ENCODE data around the gene AKR1C1. TPM values are rescaled to one million over a fixed set of nuclear protein-coding genes. Genes with fewer than 3 reads are reported as not detected.
"Not testable (repeated sequence)": the region's sequence is repeated elsewhere in the genome, so short reads cannot be mapped to it uniquely, and the experiment has no call there.

AKR1C1 gene
- total and polyA plus RNA-seq, 4 donors: 7.9 to 55.1 (median 45.2) TPM

DNA sequence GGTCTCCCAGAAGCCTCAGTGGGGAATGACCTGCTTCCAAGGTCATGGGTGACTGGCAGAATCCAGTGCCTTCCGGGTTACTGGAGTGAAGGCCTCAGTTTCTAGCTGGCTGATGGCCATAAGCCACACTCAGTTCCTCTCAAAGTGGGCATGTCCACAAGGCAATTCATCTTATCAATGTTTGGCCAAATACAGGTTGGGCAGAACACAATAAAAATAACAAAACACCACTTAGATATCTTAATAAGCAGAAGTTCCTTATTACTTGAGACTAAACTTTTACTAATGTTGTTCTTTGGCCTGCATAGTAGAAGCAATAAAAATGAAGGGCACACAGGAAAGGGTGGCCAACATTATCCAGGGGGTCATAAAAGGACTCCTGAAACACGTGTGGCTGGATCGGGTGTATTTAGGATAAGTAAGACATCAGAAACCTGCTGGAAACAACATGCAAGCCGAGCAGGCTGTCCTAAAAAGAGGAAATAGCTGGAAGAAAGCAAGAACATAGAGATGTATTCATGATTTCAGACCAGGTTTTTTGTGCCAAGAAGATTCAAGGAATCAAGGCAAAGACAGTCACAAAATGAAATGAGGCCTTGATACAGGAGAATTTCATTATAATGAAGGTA is 60.1 kb downstream of the AKR1C1 start:
- peaks cover 0 to 4% (median 0%) of the 10 kb centered on the region in 5 donors for H3K4me1 ChIP-seq (ENCODE audit: control insufficient read depth in 5 of 5, insufficient read depth in 5 of 5, low read length in 5 of 5)
- no peak for DNase-seq
- ATAC-seq (ENCODE audit: insufficient read depth, low FRiP score): no peak
- H3K4me3 ChIP-seq: no peak overlapping the region
- no peak overlapping the region for H3K27ac ChIP-seq (ENCODE audit: low read depth in 1 of 2, low read length in 1 of 2)
- WGBS, 2 donors: 36 to 56% methylated on average over 4 of the region's 4 CpGs
- peaks cover 0 to 2% (median 0%) of the 10 kb centered on the region in 4 donors for H3K9me3 ChIP-seq (ENCODE audit: control insufficient read depth in 4 of 4, insufficient read depth in 3 of 4, low read length in 3 of 4)
- H3K36me3 ChIP-seq (ENCODE audit: control insufficient read depth in 4 of 4, insufficient read depth in 4 of 4, low read length in 4 of 4): no peaks in the 10 kb centered on the region
- H3K9ac ChIP-seq (ENCODE audit: insufficient read depth in 1 of 2, low read length in 2 of 2): no peak overlapping the region
- TF ChIP-seq, protein P1, sequence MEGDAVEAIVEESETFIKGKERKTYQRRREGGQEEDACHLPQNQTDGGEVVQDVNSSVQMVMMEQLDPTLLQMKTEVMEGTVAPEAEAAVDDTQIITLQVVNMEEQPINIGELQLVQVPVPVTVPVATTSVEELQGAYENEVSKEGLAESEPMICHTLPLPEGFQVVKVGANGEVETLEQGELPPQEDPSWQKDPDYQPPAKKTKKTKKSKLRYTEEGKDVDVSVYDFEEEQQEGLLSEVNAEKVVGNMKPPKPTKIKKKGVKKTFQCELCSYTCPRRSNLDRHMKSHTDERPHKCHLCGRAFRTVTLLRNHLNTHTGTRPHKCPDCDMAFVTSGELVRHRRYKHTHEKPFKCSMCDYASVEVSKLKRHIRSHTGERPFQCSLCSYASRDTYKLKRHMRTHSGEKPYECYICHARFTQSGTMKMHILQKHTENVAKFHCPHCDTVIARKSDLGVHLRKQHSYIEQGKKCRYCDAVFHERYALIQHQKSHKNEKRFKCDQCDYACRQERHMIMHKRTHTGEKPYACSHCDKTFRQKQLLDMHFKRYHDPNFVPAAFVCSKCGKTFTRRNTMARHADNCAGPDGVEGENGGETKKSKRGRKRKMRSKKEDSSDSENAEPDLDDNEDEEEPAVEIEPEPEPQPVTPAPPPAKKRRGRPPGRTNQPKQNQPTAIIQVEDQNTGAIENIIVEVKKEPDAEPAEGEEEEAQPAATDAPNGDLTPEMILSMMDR (IDR thresholded peaks at IDR 0.05; ENCODE audit: control extremely low read depth, extremely low read depth): no peak
- no peaks in the 10 kb centered on the region for H3K27me3 ChIP-seq (ENCODE audit: control insufficient read depth in 3 of 3, insufficient read depth in 3 of 3, low read length in 2 of 3)

DNA sequence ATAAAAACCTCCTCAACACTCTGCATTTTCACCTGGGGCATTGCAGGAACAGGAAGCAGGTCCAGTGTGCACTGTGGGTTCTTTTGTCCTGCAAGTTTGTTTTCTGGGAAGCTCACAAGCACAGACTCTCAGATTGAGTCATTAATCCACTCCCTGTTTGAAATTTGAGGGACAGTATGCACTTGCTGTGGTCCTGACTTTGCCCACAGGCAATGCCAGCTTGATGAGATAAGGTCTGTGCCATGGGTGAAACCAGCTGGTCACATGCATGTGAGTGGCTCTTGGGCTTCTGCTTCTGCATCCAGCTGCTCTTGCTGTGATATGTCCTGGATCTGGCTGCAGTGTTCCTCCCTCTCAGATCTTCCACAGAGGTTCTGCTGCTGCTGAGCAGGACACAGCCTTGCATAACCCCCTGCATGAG is 62.3 kb downstream of the AKR1C1 start:
- peak; percentile 69 for ATAC-seq (ENCODE audit: insufficient read depth, low FRiP score)
- H3K36me3 ChIP-seq (ENCODE audit: control insufficient read depth in 4 of 4, insufficient read depth in 4 of 4, low read length in 4 of 4); DNase-seq; H3K27ac ChIP-seq (ENCODE audit: low read depth in 1 of 2, low read length in 1 of 2); H3K27me3 ChIP-seq (ENCODE audit: control insufficient read depth in 3 of 3, insufficient read depth in 3 of 3, low read length in 2 of 3); H3K4me1 ChIP-seq (ENCODE audit: control insufficient read depth in 5 of 5, insufficient read depth in 5 of 5, low read length in 5 of 5); H3K4me3 ChIP-seq; H3K9ac ChIP-seq (ENCODE audit: insufficient read depth in 1 of 2, low read length in 2 of 2); H3K9me3 ChIP-seq (ENCODE audit: control insufficient read depth in 4 of 4, insufficient read depth in 3 of 4, low read length in 3 of 4): not testable (repeated sequence)

DNA sequence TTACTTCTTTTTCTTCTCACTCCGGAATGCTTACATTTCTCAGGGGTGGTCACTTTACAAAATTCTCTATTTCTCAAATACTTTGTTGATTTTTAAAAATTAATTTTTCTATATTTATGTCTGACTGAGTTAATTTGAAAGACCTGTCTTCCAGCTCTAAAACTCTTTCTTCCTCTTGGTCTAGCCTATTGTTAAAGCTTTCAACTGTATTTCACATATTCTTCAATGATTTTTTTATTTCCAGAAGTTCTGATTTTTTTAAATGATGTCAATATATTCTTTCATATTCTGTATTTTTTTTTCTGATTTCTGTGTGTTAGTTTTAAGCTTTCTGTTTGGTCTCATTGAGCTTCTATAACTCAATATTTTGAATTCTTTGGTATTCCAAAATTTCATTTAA is 67.8 kb downstream of the AKR1C1 start:
- ATAC-seq (ENCODE audit: insufficient read depth, low FRiP score): no peak
- Histone ChIP-seq H3K27ac (ENCODE audit: low read depth in 1 of 2, low read length in 1 of 2) (no peak overlapping the region), H3K36me3 (ENCODE audit: control insufficient read depth in 4 of 4, insufficient read depth in 4 of 4, low read length in 4 of 4) (no peaks in the 10 kb centered on the region), H3K4me1 (ENCODE audit: control insufficient read depth in 5 of 5, insufficient read depth in 5 of 5, low read length in 5 of 5) (no peaks in the 10 kb centered on the region), H3K9ac (ENCODE audit: insufficient read depth in 1 of 2, low read length in 2 of 2) (no peak overlapping the region), H3K27me3 (ENCODE audit: control insufficient read depth in 3 of 3, insufficient read depth in 3 of 3, low read length in 2 of 3) (no peaks in the 10 kb centered on the region), H3K4me3 (no peak overlapping the region), H3K9me3 (ENCODE audit: control insufficient read depth in 4 of 4, insufficient read depth in 3 of 4, low read length in 3 of 4) (peaks cover 0 to 10% (median 8%) of the 10 kb centered on the region in 4 donors)
- DNase-seq: no peak
- WGBS, 2 donors: 99 to 100% methylated on average over 1 of the region's 1 CpG
- TF ChIP-seq, protein P1 (IDR thresholded peaks at IDR 0.05; ENCODE audit: control extremely low read depth, extremely low read depth): no peak

DNA sequence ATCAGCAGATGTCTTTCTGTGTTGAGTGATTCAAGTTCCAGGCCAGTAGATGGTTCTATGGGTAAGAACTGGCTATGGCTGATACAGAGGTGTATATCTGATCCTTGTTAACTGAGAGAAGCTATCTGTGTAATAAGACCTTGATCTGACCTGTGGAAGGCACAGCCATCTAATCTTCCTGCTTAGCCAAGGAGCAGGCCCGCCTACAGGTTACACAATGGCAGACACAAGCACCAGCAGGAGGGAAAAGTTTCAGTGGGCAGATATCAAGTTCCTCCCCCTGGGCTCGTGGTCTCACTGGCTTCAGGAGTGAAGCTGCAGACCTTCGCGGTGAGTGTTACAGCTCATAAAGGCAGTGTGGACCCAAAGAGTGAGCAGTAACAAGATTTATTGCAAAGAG is 68.4 kb downstream of the AKR1C1 start:
- WGBS, 2 donors: 77 to 90% methylated on average over 4 of the region's 4 CpGs
- DNase-seq; H3K27ac ChIP-seq (ENCODE audit: low read depth in 1 of 2, low read length in 1 of 2); H3K9ac ChIP-seq (ENCODE audit: insufficient read depth in 1 of 2, low read length in 2 of 2); H3K4me1 ChIP-seq (ENCODE audit: control insufficient read depth in 5 of 5, insufficient read depth in 5 of 5, low read length in 5 of 5); H3K27me3 ChIP-seq (ENCODE audit: control insufficient read depth in 3 of 3, insufficient read depth in 3 of 3, low read length in 2 of 3); H3K4me3 ChIP-seq; ATAC-seq (ENCODE audit: insufficient read depth, low FRiP score); H3K9me3 ChIP-seq (ENCODE audit: control insufficient read depth in 4 of 4, insufficient read depth in 3 of 4, low read length in 3 of 4); H3K36me3 ChIP-seq (ENCODE audit: control insufficient read depth in 4 of 4, insufficient read depth in 4 of 4, low read length in 4 of 4): not testable (repeated sequence)

DNA sequence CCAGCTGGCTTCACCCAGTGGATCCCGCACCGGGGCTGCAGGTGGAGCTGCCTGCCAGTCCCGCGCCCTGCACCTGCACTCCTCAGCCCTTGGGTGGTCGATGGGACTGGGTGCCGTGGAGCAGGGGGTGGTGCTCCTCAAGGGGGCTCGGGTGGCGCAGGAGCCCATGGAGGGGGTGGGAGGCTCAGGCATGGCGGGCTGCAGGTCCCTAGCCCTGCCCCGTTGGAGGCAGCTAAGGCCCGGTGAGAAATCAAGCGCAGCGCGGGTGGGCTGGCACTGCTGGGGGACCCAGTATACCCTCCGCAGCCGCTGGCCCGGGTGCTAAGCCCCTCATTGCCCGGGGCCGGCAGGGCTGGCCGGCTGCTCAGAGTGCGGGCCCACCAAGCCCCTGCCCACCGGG is 69.2 kb downstream of the AKR1C1 start:
- not testable (repeated sequence) for H3K9me3 ChIP-seq (ENCODE audit: control insufficient read depth in 4 of 4, insufficient read depth in 3 of 4, low read length in 3 of 4)

More for the DNA sequence above, 69.2 kb downstream of the AKR1C1 start:
- ATAC-seq (ENCODE audit: insufficient read depth, low FRiP score); H3K27me3 ChIP-seq (ENCODE audit: control insufficient read depth in 3 of 3, insufficient read depth in 3 of 3, low read length in 2 of 3); H3K9ac ChIP-seq (ENCODE audit: insufficient read depth in 1 of 2, low read length in 2 of 2); H3K36me3 ChIP-seq (ENCODE audit: control insufficient read depth in 4 of 4, insufficient read depth in 4 of 4, low read length in 4 of 4); H3K4me1 ChIP-seq (ENCODE audit: control insufficient read depth in 5 of 5, insufficient read depth in 5 of 5, low read length in 5 of 5); DNase-seq; H3K4me3 ChIP-seq; H3K27ac ChIP-seq (ENCODE audit: low read depth in 1 of 2, low read length in 1 of 2): not testable (repeated sequence)
- WGBS, 2 donors: 92 to 95% methylated on average over 21 to 22 of the region's 22 CpGs

Small RNA genes lying within 50 kb of the gene (small RNA-seq; reads per million reads assigned to genes)
- gene RF00096 (ENCODE audit: low replicate concordance): not detected

Other genes starting within 250 kb of the AKR1C1 start
- gene AKR1E2, start 137.2 kb upstream of the AKR1C1 start, total RNA-seq: 1 to 10 TPM; 5.6 to 7.5 TPM
- 1 to 10 TPM; 1.5 to 2.1 TPM for gene AKR1E2, start 137.2 kb upstream of the AKR1C1 start, polyA plus RNA-seq
- 10 to 100 TPM in 1 of 2 donors, 1 to 10 TPM in 1; 1.8 to 56.6 TPM for gene AKR1C2, start 40.4 kb downstream of the AKR1C1 start, total RNA-seq
- gene AKR1C2, start 40.4 kb downstream of the AKR1C1 start, polyA plus RNA-seq: 10 to 100 TPM; 23.4 to 31.4 TPM
- gene AKR1C3, start 131.0 kb downstream of the AKR1C1 start, total RNA-seq: 100 to 1,000 TPM in 1 of 2 donors, 1 to 10 TPM in 1; 8.9 to 116 TPM
- gene AKR1C3, start 131.0 kb downstream of the AKR1C1 start, polyA plus RNA-seq: 10 to 100 TPM; 63.4 to 74.1 TPM
- gene AKR1C8, start 221.7 kb downstream of the AKR1C1 start, total RNA-seq: under 1 TPM in 1 of 2 donors, not detected in 1; 0.46 TPM
- gene AKR1C8, start 221.7 kb downstream of the AKR1C1 start, polyA plus RNA-seq: under 1 TPM; 0.03 to 0.18 TPM
- gene AKR1C4, start 233.4 kb downstream of the AKR1C1 start, total RNA-seq: not detected
- under 1 TPM in 1 of 2 donors, not detected in 1; 0.02 TPM for gene AKR1C4, start 233.4 kb downstream of the AKR1C1 start, polyA plus RNA-seq